ELR (cell line): ENCODE results near the gene EIF4EBP3.
"Not testable (repeated sequence)": the region's sequence is repeated elsewhere in the genome, so short reads cannot be mapped to it uniquely, and the experiment has no call there.

Experiments used
- DNase-seq: peaks from one replicate; pipeline ENCODE4 v3.0.0-alpha.2; 2015; ENCODE audit warnings: low read depth

Gene EIF4EBP3

DNA sequence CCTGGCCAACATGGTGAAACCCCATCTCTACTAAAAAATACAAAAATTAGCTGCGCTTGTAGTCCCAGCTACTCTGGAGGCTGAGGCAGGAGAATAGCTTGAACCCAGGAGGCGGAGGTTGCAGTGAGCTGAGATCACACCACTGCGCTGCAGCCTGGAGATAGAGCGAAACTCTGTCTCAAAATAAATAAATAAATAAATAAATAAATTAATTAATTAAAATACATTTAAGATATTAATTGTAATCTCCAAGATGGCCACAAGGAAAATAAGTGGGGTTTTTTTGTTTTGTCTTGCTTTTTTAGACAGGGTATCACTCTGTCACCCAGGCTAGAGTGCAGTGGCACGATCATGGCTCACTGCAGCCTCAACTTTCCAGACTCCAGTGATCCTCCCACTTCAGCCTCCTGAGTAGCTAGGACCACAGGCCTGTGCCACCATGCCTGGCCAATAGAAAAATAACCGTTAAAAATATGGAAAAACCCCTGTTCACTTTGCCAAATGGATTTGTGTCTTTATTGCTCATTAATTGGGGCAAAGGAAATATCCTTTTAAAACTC, 31.8 kb downstream of the EIF4EBP3 start:
- DNase-seq = not testable (repeated sequence)

DNA sequence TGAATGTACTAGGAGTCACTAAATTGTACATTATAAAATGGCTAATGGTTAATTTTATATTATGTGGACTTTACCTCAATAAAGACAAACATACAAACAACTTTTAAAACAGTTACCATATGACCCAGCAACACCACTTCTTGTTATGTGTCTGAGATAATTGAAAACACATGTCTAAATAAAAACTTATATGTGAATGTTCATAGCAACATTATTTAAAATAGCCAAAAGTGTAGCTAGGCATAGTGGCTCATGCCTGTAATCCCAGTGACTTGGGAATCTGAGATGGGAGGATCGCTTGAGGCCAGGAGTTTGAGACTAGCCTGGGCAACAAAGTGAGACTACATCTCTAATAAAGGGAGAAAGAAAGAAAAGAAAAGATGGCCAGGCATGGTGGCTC, 40.0 kb downstream of the EIF4EBP3 start:
- no peak for DNase-seq

DNA sequence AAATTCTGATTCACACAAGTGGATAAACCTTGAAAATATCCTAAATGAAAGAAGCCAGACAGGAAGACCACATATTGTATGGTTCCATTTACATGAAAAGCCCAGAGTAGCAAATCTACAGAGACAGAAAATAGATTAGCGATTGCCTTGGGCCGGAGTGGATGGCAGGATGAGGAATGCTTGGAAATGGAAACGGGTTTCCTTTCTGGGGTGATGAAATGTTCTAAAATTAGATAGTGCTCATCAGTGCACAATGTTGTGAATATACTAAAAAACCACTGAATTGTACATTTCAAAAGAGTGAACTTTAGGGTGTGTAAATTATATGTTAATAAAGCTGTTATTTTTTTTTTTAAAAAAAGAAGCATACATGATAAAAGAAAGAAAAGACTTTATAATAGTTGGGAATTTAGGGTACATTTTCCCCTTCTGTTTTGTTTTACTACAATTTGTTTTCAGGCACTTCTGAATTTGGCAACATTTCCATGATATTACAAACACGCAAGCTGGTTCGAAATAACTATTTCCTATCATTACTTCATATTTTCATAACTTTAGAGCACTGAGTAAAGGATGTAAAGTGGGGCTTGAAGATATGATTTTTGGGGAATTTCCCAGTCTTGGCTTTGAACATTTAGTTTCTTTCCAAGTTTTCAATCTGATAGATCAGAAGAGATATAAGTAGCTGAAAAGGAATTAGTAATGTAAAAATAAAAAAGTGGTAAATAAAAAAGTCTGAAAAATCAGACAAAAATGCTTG, 41.0 kb downstream of the EIF4EBP3 start:
- no peak for DNase-seq

DNA sequence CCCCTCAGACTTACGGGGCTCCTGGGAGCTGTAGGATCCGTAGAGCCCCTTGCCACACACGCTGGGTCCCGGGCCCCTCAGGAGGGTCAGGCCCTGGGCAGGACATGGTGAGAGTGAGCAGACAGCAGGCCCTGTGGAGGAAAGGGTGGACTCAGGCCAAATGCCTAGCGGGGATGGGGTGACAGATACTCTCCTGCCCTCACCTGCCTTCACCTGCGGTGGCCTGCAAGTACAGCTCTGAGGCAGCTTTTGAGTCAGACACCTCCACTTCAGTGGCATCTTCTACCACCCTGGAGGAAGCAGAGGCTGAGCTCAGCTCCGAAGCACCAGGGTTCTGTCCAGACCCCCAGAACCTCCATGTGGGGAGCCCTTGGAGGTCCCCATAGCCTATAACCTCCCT, 43.4 kb downstream of the EIF4EBP3 start:
- DNase-seq = no peak

DNA sequence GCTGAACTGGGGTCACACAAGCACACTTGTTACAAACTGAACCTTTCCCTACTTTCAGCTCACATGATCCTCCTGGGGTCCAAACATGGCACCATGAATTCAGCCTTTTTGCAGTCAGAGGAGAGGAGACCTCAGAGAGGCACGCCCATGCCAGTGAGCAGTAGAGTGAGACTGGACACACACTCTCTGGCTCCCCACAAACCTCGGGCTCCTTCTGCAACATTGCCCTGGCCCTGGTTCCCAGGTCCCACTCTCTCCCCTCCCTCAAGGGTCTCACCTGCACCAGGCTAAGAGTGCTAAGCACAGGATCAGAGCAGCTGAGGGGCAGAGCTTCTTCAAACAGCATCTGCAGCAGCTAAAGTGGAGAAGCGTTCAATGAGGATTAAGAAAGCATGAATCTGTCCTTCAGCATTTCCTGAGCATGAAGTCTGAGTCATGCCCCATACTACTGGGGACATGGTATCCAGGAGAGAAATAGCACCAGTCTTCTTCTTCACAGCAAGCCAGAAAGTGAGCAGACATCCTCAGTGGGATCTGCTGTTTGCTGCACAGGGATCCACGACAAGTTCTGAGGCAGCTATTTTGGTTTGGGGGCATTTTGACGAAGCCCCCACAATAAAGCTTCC, 44.4 kb downstream of the EIF4EBP3 start:
- peak; percentile 64 for DNase-seq

DNA sequence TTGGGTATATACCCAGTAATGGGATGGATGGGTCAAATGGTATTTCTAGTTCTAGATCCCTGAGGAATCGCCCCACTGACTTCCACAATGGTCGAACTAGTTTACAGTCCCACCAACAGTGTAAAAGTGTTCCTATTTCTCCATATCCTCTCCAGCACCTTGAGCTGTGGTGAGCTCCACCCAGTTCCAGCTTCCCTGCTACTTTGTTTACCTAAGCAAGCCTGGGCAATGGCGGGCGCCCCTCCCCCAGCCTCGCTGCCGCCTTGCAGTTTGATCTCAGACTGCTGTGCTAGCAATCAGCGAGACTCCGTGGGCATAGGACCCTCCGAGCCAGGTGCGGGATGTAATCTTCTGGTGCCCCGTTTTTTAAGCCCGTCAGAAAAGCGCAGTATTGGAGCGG, 45.6 kb downstream of the EIF4EBP3 start:
- DNase-seq = not testable (repeated sequence)

DNA sequence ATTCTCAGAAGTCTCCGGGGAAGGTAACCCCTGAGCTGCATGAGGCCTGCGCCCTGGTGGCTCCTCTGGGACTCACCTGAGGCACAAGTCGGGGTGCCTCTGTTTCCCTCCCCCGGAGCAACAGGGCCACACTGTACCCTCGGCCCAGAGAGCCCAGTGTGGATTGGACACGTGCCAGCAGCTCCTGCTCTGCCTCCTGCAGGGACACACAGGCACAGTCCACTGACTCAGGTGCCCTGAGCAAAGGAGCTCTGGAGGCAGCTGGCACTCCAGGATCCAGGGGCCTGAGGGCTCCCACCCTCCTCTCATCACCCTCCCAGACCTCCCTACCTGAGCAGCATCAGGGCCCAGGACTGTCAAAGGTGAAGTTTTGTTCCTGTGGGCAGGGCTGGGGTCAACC, 46.7 kb downstream of the EIF4EBP3 start:
- no peak for DNase-seq

DNA sequence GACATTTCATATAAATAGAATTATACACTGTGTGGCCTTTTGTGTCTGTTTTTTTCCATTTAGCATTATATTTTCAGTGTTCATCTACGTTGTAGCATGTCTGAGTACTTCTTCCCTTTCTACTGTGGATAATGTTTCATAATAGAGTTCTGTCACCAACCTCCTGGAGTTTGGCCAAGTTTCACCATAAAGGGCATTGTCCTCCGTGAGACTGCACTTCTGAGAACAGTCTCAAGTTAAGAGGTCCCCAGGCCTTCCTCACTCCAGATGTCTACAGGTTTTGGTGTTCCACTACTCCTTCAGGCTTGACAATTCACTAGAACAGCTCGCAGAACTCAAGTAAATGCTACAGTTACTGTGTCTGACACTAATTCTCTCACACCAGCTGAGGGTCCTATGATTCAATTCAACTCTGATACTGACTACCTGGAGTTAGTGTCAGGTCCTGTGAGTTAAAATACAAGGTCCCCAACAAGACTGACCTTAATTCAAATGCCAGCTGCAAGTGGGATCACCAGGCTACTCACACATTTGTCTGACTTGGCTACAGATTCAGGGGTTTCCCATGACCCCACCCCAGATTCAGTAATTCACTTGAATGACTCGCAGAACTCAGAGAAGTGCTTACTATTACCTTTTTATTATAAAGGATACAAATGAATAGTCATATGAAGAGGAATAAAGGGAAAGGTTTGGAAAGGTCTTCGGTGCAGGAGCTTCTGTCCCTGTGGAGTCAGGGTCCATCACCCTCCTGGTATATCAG, 48.3 kb downstream of the EIF4EBP3 start:
- DNase-seq = no peak

DNA sequence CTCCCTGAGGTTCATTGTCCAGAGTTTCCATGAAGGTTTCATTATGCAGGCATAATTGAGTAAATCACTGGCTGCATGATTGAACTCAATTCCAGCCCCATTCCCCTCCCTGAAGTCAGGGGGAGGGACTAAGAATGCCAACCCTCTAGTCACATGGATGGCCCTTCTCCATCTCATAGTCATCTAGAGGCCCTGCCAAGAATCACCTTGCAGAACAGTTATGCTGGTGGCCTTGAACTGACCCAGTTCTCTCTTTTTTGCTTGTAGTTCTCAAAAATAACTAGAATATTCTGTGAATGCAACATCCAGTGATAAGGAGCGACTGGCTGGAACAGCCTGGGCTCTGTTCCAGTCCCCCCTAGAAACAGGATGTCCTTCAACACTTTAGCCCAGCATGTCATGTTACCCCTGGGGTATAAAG, 48.9 kb downstream of the EIF4EBP3 start:
- no peak for DNase-seq

DNA sequence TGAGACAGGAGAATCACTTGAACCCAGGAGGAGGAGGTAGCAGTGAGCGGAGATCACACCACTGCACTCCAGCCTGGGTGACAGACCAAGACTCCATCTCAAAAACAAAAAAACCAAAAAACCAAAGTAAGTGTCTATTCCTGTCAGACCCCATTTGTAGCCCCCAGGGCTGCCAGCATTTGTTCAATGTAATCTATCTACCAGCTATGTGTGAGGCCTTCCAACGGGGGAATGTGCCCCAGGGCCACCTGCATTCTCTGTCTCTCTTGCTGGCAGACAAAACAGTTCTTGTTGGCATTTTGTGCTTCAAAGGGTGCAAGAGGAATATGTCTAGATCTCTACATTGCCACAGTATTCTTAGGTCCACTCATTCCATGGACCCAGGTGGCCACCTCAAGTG, 51.4 kb downstream of the EIF4EBP3 start:
- no peak for DNase-seq
